ENCODE data around the gene BRMS1L. TPM values are rescaled to one million over a fixed set of nuclear protein-coding genes. Genes with fewer than 3 reads are reported as not detected.

The BRMS1L gene
- polyA plus RNA-seq, 1 donor (not counting 4 experiments of a cell fraction or from before 2014, with no cell fraction given), result 12.0 TPM

- no peaks in the 10 kb centered on the region for H3K36me3 ChIP-seq (ENCODE audit: control insufficient read depth in 2 of 2, extremely low read depth in 1 of 2, insufficient read depth in 2 of 2, low read length in 2 of 2)
- H3K79me2 ChIP-seq (ENCODE audit: control insufficient read depth, insufficient read depth, low read length), result no peaks in the 10 kb centered on the region
- H2AFZ ChIP-seq (ENCODE audit: control insufficient read depth, low read length), result no peak overlapping the region
- no peak for DNase-seq (ENCODE audit: low read depth, low spot score)
- H4K20me1 ChIP-seq (ENCODE audit: control insufficient read depth, extremely low read depth, insufficient read depth, low read length), result no peaks in the 10 kb centered on the region
- H3K9me1 ChIP-seq (ENCODE audit: control insufficient read depth, extremely low read depth, insufficient read depth, low read length), result no peaks in the 10 kb centered on the region
- H3K4me1 ChIP-seq (ENCODE audit: control insufficient read depth, extremely low read depth, insufficient read depth, low read length), result peaks cover 24% of the 10 kb centered on the region
- TF ChIP-seq, protein P1, sequence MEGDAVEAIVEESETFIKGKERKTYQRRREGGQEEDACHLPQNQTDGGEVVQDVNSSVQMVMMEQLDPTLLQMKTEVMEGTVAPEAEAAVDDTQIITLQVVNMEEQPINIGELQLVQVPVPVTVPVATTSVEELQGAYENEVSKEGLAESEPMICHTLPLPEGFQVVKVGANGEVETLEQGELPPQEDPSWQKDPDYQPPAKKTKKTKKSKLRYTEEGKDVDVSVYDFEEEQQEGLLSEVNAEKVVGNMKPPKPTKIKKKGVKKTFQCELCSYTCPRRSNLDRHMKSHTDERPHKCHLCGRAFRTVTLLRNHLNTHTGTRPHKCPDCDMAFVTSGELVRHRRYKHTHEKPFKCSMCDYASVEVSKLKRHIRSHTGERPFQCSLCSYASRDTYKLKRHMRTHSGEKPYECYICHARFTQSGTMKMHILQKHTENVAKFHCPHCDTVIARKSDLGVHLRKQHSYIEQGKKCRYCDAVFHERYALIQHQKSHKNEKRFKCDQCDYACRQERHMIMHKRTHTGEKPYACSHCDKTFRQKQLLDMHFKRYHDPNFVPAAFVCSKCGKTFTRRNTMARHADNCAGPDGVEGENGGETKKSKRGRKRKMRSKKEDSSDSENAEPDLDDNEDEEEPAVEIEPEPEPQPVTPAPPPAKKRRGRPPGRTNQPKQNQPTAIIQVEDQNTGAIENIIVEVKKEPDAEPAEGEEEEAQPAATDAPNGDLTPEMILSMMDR (optimal IDR thresholded peaks at IDR 0.05 in 1 of 3, IDR thresholded peaks at IDR 0.05 in 1 of 3, conservative IDR thresholded peaks at IDR 0.05 in 1 of 3; ENCODE audit: extremely low read depth in 1 of 3, insufficient read depth in 2 of 3, low read length in 3 of 3), result no peak
- TF ChIP-seq EZH2 (IDR thresholded peaks at IDR 0.05; ENCODE audit: low read length), result no peak
- no peaks in the 10 kb centered on the region for H3K27me3 ChIP-seq (ENCODE audit: control insufficient read depth, extremely low read depth, insufficient read depth, low read length)
- H3K4me2 ChIP-seq (ENCODE audit: control insufficient read depth, extremely low read depth, insufficient read depth, low read depth, low read length), result no peak overlapping the region
- dilution Hi-C loops (cut with MboI; ENCODE audit: extremely low pct_ligation_motif_present, low sequenced_read_pairs), result no loop called here
- H3K9me3 ChIP-seq (ENCODE audit: control insufficient read depth, low read depth, low read length), result no peaks in the 10 kb centered on the region
- no peak overlapping the region for H3K9ac ChIP-seq (ENCODE audit: control insufficient read depth, extremely low read depth, insufficient read depth, low read length)
- no peak for FAIRE-seq
- no peak overlapping the region for H3K27ac ChIP-seq (ENCODE audit: control insufficient read depth, insufficient read depth, low read length)
- H3K4me3 ChIP-seq (ENCODE audit: control insufficient read depth in 2 of 3, extremely low read depth in 1 of 3, insufficient read depth in 2 of 3, low read depth in 1 of 3, low read length in 3 of 3), result no peak overlapping the region
Measured at GRCh38 chr14:35875296-35875695, 49.2 kb downstream of the BRMS1L start.

DNA sequence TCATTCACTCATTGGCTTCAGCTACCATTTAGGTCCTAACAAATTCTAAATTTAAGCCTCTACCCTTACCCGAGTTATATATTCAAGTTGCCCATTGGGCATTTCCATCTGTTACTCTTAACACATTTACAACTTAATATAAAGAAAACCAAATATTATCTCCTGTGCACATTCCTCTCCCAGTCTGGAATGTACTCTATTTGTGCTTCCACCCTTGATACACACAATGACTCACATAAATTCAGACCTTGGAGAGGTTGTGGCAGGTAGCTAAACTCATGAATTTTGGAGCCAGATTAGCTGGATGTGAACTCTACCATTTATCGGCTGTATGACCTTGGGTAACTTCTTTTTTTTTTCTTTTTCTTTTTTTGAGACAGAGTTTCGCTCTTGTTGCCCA, 51.1 kb downstream of the BRMS1L start:
- Histone ChIP-seq H2AFZ (ENCODE audit: control insufficient read depth, low read length) (no peak overlapping the region), H3K36me3 (ENCODE audit: control insufficient read depth in 2 of 2, extremely low read depth in 1 of 2, insufficient read depth in 2 of 2, low read length in 2 of 2) (no peaks in the 10 kb centered on the region), H3K4me3 (ENCODE audit: control insufficient read depth in 2 of 3, extremely low read depth in 1 of 3, insufficient read depth in 2 of 3, low read depth in 1 of 3, low read length in 3 of 3) (no peak overlapping the region), H3K27ac (ENCODE audit: control insufficient read depth, insufficient read depth, low read length) (no peak overlapping the region), H3K9me3 (ENCODE audit: control insufficient read depth, low read depth, low read length) (no peaks in the 10 kb centered on the region), H3K4me2 (ENCODE audit: control insufficient read depth, extremely low read depth, insufficient read depth, low read depth, low read length) (no peak overlapping the region), H4K20me1 (ENCODE audit: control insufficient read depth, extremely low read depth, insufficient read depth, low read length) (no peaks in the 10 kb centered on the region), H3K9me1 (ENCODE audit: control insufficient read depth, extremely low read depth, insufficient read depth, low read length) (no peaks in the 10 kb centered on the region), H3K27me3 (ENCODE audit: control insufficient read depth, extremely low read depth, insufficient read depth, low read length) (no peaks in the 10 kb centered on the region), H3K79me2 (ENCODE audit: control insufficient read depth, insufficient read depth, low read length) (no peaks in the 10 kb centered on the region), H3K4me1 (ENCODE audit: control insufficient read depth, extremely low read depth, insufficient read depth, low read length) (peaks cover 24% of the 10 kb centered on the region), H3K9ac (ENCODE audit: control insufficient read depth, extremely low read depth, insufficient read depth, low read length) (no peak overlapping the region)
- dilution Hi-C loops (cut with MboI; ENCODE audit: extremely low pct_ligation_motif_present, low sequenced_read_pairs), result no loop called here
- TF ChIP-seq, protein P1 (optimal IDR thresholded peaks at IDR 0.05 in 1 of 3, IDR thresholded peaks at IDR 0.05 in 1 of 3, conservative IDR thresholded peaks at IDR 0.05 in 1 of 3; ENCODE audit: extremely low read depth in 1 of 3, insufficient read depth in 2 of 3, low read length in 3 of 3), result no peak
- no peak for TF ChIP-seq EZH2 (IDR thresholded peaks at IDR 0.05; ENCODE audit: low read length)
- DNase-seq (ENCODE audit: low read depth, low spot score) (no peak), FAIRE-seq (no peak)
